HepG2 (cell line): ENCODE measurements around the gene MAPK12. TPM values are rescaled to one million over a fixed set of nuclear protein-coding genes. Genes with fewer than 3 reads are reported as not detected.

Experiments
- BHLHE40 ChIP-seq: IDR thresholded peaks from 2 replicates; pipeline ENCODE4 v1.6.1; 2011; ENCODE audit warnings: low read length, improper control_type of control experiment
- FOXC1 ChIP-seq: sonication (generic); formaldehyde crosslinking; IDR thresholded peaks from 2 replicates; pipeline ENCODE4 v1.8.0; 2022; ENCODE audit warnings: mild to moderate bottlenecking, missing genetic modification reagents, borderline replicate concordance
- FOXJ3 ChIP-seq: sonication (generic); formaldehyde crosslinking; IDR thresholded peaks from 2 replicates; pipeline ENCODE4 v1.4.0; 2020; ENCODE audit warnings: missing genetic modification reagents, mild to moderate bottlenecking, borderline replicate concordance
- HMG20A ChIP-seq: IDR thresholded peaks from 2 replicates; pipeline ENCODE4 v1.6.1; 2016; ENCODE audit warnings: borderline replicate concordance
- HNF4G ChIP-seq, 2 experiments: sonication (generic) in 1 of 2; formaldehyde crosslinking in 1 of 2; IDR thresholded peaks; 2 replicates each; pipeline versions ENCODE4 v1.4.0 to v1.6.1; 2011 to 2020; ENCODE audit warnings: borderline replicate concordance in 2 of 2, low read depth in 2 of 2, mild to moderate bottlenecking in 2 of 2, low read length in 1 of 2, missing genetic modification reagents in 1 of 2, moderate library complexity in 1 of 2
- MXI1 ChIP-seq: IDR thresholded peaks from 3 replicates; pipeline ENCODE4 v1.6.1; 2012; ENCODE audit warnings: low read depth, low read length, inconsistent platforms, borderline replicate concordance
- RFX1 ChIP-seq: fragments of 450-650 bp; IDR thresholded peaks from 2 replicates; pipeline ENCODE4 v1.6.1; 2017
- RNF2 ChIP-seq: fragments of 450-650 bp; conservative IDR thresholded peaks from 2 replicates; pipeline ENCODE4 v1.6.1; 2016; ENCODE audit warnings: low read depth
- TARDBP ChIP-seq: sonication (generic); formaldehyde crosslinking; IDR thresholded peaks from 2 replicates; pipeline ENCODE4 v1.8.0; 2022; ENCODE audit warnings: mild to moderate bottlenecking, missing genetic modification reagents
- TIGD3 ChIP-seq: sonication (generic); formaldehyde crosslinking; IDR thresholded peaks from 2 replicates; pipeline ENCODE4 v1.5.1; 2020; ENCODE audit warnings: mild to moderate bottlenecking, missing genetic modification reagents, borderline replicate concordance
- ZBTB44 ChIP-seq: sonication (generic); formaldehyde crosslinking; IDR thresholded peaks from 2 replicates; pipeline ENCODE4 v1.4.0; 2020; ENCODE audit warnings: missing genetic modification reagents
- ZNF124 ChIP-seq: sonication (generic); formaldehyde crosslinking; IDR thresholded peaks from 2 replicates; pipeline ENCODE4 v1.4.0; 2020; ENCODE audit warnings: missing genetic modification reagents
- ZNF280B ChIP-seq: sonication (generic); formaldehyde crosslinking; IDR thresholded peaks from 2 replicates; pipeline ENCODE4 v1.5.0; 2020; ENCODE audit warnings: missing genetic modification reagents, mild to moderate bottlenecking, borderline replicate concordance
- ZNF567 ChIP-seq: sonication (generic); formaldehyde crosslinking; IDR thresholded peaks from 2 replicates; pipeline ENCODE4 v1.8.1; 2023; ENCODE audit warnings: mild to moderate bottlenecking, missing genetic modification reagents, borderline replicate concordance
- ZNF747 ChIP-seq: sonication (generic); formaldehyde crosslinking; IDR thresholded peaks from 2 replicates; pipeline ENCODE4 v1.8.1; 2023; ENCODE audit warnings: missing genetic modification reagents, mild to moderate bottlenecking, borderline replicate concordance
- ZNF883 ChIP-seq: sonication (generic); formaldehyde crosslinking; IDR thresholded peaks from 2 replicates; pipeline ENCODE4 v1.5.1; 2020; ENCODE audit warnings: mild to moderate bottlenecking, missing genetic modification reagents; ENCODE audit errors: not compliant biosample characterization
- polyA plus RNA-seq, 8 experiments: library from polyadenylated mRNA; depleted of rRNA in 3 of 8; stranded (reverse) in 7 of 8; unstranded in 1 of 8; fragments of >200 nt; fragmentation: Illumina TruSeq in 4 of 8; extraction: Trizol in 4 of 8; gene quantifications; 2 replicates each; pipeline versions ENCODE4 v1.2.1 to v1.2.3, GENCODE V29; 2011 to 2016; ENCODE audit warnings: low read depth in 4 of 8, missing spikeins in 1 of 8, mixed read lengths in 1 of 8; ENCODE audit not compliant: insufficient read depth in 1 of 8
- total RNA-seq, 5 experiments: library from RNA; depleted of rRNA; stranded (reverse); fragments of >200 nt; fragmentation: Illumina TruSeq; extraction: Trizol; gene quantifications; 2 replicates each; pipeline ENCODE4 v1.2.3, GENCODE V29; 2016; ENCODE audit warnings: low read depth in 1 of 5
- TF ChIP-seq, protein P1 (sequence below): IDR thresholded peaks from 2 replicates; pipeline ENCODE4 v1.6.1; 2016
- TF ChIP-seq, protein P2 (sequence below): sonication (generic); formaldehyde crosslinking; IDR thresholded peaks from 2 replicates; pipeline ENCODE4 v1.9.0; 2021; ENCODE audit warnings: missing genetic modification reagents, mild to moderate bottlenecking, borderline replicate concordance
- TF ChIP-seq, protein P3 (sequence below): sonication (generic); formaldehyde crosslinking; IDR thresholded peaks from 2 replicates; pipeline ENCODE4 v1.4.0; 2020; ENCODE audit warnings: mild to moderate bottlenecking, missing genetic modification reagents

Gene MAPK12
- total and polyA plus RNA-seq, 2 of the 13 experiments (the other 11 are each of a cell fraction or from before 2014, with no cell fraction given) = 22.2 to 23.3 TPM

DNA sequence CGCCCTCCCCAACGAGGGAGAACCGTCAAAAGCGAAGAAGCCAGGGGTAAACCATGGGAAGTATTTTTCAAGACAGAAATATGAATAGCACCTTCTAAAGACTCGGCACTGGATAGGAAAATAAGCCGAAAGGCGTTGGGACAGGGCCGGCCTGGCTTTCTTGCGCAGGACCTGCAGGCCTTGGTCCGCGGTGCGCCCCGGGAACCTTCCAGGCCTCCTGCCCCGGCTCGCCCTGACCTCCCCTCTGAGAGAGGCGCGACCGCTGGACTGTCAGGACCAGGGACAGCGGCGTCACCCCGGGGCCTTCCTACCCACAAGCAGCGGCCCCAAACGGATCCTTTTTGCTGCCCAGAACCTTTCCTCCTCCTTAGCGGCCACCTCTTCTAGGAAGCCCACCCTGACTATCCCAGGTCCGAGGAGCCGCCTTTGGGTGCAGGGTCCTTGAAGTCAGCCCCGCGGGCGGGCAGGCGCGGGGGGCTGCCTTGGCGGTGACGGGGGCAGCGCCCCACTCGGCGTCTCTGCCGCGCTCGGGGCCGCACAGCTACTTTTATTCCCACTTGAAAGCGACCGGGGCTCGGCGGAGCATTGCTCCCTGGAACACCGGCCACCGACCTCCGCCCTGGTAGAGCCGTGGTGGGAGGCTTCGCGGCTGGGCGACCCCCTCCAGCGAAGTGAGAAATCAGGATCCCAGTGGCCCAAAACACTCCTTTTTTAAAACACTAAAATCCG is 9.3 kb upstream of the MAPK12 start (continued):
- TF ChIP-seq ZNF280B = peak; percentile 64; the same call in 1 of the 2 replicates
- TF ChIP-seq RNF2 = no peak
- peak; percentile 68; the same call in 1 of the 3 replicates for TF ChIP-seq MXI1
- no peak for TF ChIP-seq TARDBP
- TF ChIP-seq FOXJ3 (CRISPR knock-in tag) = no peak
- TF ChIP-seq ZNF747 (CRISPR knock-in tag) = 0 out of 2 replicates have a peak, but pooled peaks have one; percentile 33
- TF ChIP-seq, protein P1, sequence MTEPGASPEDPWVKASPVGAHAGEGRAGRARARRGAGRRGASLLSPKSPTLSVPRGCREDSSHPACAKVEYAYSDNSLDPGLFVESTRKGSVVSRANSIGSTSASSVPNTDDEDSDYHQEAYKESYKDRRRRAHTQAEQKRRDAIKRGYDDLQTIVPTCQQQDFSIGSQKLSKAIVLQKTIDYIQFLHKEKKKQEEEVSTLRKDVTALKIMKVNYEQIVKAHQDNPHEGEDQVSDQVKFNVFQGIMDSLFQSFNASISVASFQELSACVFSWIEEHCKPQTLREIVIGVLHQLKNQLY (CRISPR knock-in tag) = no peak
- TF ChIP-seq ZNF567 (CRISPR knock-in tag) = 0 out of 2 replicates have a peak, but pooled peaks have one; percentile 37
- TF ChIP-seq ZNF124 (CRISPR knock-in tag) = peak; percentile 45; the same call in 1 of the 2 replicates
- peak; percentile 93 for TF ChIP-seq ZBTB44
- TF ChIP-seq FOXC1 (CRISPR knock-in tag) = 0 out of 2 replicates have a peak, but pooled peaks have one; percentile 23
- TF ChIP-seq RFX1 = no peak
- TF ChIP-seq, protein P2, sequence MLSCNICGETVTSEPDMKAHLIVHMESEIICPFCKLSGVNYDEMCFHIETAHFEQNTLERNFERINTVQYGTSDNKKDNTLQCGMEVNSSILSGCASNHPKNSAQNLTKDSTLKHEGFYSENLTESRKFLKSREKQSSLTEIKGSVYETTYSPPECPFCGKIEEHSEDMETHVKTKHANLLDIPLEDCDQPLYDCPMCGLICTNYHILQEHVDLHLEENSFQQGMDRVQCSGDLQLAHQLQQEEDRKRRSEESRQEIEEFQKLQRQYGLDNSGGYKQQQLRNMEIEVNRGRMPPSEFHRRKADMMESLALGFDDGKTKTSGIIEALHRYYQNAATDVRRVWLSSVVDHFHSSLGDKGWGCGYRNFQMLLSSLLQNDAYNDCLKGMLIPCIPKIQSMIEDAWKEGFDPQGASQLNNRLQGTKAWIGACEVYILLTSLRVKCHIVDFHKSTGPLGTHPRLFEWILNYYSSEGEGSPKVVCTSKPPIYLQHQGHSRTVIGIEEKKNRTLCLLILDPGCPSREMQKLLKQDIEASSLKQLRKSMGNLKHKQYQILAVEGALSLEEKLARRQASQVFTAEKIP (CRISPR knock-in tag) = no peak
- no peak for TF ChIP-seq TIGD3 (CRISPR knock-in tag)
- no peak for TF ChIP-seq HNF4G (IDR thresholded peaks at IDR 0.05; ENCODE audit: borderline replicate concordance, low read depth, low read length)
- TF ChIP-seq HNF4G (CRISPR knock-in tag; IDR thresholded peaks at IDR 0.05; ENCODE audit: borderline replicate concordance, low read depth) = no peak
- TF ChIP-seq ZNF883 = peak; percentile 83
- TF ChIP-seq, protein P3, sequence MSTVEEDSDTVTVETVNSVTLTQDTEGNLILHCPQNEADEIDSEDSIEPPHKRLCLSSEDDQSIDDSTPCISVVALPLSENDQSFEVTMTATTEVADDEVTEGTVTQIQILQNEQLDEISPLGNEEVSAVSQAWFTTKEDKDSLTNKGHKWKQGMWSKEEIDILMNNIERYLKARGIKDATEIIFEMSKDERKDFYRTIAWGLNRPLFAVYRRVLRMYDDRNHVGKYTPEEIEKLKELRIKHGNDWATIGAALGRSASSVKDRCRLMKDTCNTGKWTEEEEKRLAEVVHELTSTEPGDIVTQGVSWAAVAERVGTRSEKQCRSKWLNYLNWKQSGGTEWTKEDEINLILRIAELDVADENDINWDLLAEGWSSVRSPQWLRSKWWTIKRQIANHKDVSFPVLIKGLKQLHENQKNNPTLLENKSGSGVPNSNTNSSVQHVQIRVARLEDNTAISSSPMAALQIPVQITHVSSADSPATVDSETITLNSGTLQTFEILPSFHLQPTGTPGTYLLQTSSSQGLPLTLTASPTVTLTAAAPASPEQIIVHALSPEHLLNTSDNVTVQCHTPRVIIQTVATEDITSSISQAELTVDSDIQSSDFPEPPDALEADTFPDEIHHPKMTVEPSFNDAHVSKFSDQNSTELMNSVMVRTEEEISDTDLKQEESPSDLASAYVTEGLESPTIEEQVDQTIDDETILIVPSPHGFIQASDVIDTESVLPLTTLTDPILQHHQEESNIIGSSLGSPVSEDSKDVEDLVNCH (CRISPR knock-in tag) = no peak
- no peak for TF ChIP-seq BHLHE40
- TF ChIP-seq HMG20A (CRISPR knock-in tag) = 0 out of 2 replicates have a peak, but pooled peaks have one; percentile 30
